K562 treated with DMSO at 1 percent for 24 hours (cell line): Measurements from ENCODE around the gene DERA. TPM values are rescaled to one million over a fixed set of nuclear protein-coding genes. Genes with fewer than 3 reads are reported as not detected.

Source experiments
- total RNA-seq: library from RNA; unstranded; fragments of 300-600 nt; gene quantifications from 2 replicates; pipeline ENCODE4 v1.2.3, GENCODE V29; 2022; ENCODE audit warnings: low read depth; ENCODE audit not compliant: insufficient read depth

DERA gene
- 14.3 and 14.9 TPM in 2 replicates for total RNA-seq

DNA sequence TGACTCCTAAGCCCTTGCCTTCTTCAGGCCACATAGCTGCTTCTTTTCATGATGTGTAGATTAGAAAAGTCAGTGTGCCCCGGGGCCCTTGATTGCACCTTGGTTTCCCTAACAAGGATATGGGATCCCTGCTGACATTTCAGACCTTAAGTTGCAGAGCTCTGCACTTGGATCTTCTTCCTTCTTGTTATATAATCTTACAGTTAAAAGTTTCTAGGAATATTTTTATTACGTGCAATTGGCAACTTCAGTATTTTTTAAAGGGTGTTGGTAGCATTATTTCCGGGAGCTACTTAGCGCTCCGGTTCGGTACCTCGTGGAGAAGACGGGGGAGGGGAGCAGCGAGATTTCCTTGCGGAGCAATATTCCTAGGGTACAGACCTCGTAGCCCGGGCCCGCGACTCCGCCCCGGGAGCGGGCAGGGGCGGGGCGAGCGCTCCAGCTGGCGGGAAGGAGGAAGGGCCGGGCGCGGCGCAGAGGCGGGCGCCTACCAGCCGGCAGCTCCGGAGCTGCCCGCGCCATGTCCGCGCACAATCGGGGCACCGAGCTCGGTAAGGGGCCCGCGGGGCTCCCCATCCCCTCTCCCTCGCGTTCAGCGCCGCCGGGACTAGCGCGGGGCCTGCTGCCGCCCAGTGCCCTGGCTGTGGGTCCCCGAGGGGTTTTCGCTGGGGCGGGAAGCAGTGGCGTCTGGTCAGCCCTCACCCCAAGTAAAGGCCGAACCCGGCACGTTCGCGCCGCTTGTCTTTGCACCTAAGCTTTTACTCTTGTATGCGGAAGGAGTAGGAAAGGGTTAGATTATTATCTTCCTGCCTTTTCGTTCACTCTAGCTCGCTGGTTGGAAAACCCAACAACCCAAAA, at the start of gene DERA:
TSS of gene DERA (plus strand) at position 469 of the 858 bp plus-strand sequence. CDS start at position 521, 52 bp downstream.

DNA sequence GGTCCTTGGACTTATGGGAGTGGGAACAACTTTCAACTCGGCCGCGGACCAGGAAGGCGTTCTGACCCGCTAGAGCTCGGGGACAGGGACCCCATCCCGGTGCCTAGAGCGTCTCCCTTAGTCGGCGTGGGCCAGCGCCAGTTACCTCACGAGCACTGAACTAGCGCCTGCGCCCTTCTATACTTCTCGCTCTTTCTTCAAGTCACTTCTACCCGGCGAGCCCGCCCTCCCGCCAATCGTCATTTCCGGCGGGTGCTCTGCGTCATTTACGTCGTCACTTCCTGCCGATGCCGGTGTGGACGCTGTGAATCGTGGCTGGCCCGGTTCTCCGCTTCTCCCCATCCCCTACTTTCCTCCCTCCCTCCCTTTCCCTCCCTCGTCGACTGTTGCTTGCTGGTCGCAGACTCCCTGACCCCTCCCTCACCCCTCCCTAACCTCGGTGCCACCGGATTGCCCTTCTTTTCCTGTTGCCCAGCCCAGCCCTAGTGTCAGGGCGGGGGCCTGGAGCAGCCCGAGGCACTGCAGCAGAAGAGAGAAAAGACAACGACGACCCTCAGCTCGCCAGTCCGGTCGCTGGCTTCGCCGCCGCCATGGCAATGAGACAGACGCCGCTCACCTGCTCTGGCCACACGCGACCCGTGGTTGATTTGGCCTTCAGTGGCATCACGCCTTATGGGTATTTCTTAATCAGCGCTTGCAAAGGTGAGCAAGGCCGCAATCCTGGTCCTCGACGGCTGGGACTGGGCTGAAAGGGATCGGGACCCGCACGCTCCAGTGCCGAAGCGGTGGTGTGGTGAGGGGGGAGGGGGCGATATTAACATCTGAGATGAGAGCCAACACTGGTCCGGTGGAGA, 28.8 kb upstream of the DERA start, which contains the start of gene STRAP:
TSS of gene STRAP (plus strand) at position 270 of the 854 bp plus-strand sequence. CDS start at position 591, 321 bp downstream.

Other genes with a start within 250 kb of the DERA start
- gene EPS8, start 121.9 kb upstream of the DERA start, total RNA-seq, result 0.09 TPM in 1 of 2 replicates, not detected in the other
- 39.1 and 47.7 TPM in 2 replicates for gene STRAP, start 28.9 kb upstream of the DERA start, total RNA-seq